Uterus (tissue), 4 donors: ENCODE results near the gene ANKRD6. TPM values are rescaled to one million over a fixed set of nuclear protein-coding genes. Genes with fewer than 3 reads are reported as not detected.

Experiments
- DNase-seq, 2 donors: peaks; one replicate each; pipeline ENCODE4 v3.0.0-alpha.2; 2019 to 2020
- H3K27ac ChIP-seq, 2 donors: fragments of 200-600 bp; sonication (generic); 1 replicate in 1 of 2; 2 replicates in 1 of 2; pipeline ENCODE4 v1.5.1; 2016 to 2018
- H3K27me3 ChIP-seq, 2 donors: fragments of 200-600 bp; sonication (generic); one replicate each; pipeline ENCODE4 v1.5.1; 2018 to 2019; ENCODE audit warnings: control low read depth in 1 of 2
- H3K36me3 ChIP-seq, 2 donors: fragments of 200-600 bp; sonication (generic); one replicate each; pipeline ENCODE4 v1.5.1; 2019; ENCODE audit warnings: control low read depth in 1 of 2
- H3K4me1 ChIP-seq, 2 donors: fragments of 200-600 bp; sonication (generic); one replicate each; pipeline ENCODE4 v1.5.1; 2018 to 2019; ENCODE audit warnings: control low read depth in 1 of 2
- H3K4me3 ChIP-seq, 2 donors: fragments of 200-600 bp; sonication (generic); 1 replicate in 1 of 2; 2 replicates in 1 of 2; pipeline ENCODE4 v1.5.1; 2018 to 2019; ENCODE audit warnings: mild to moderate bottlenecking in 1 of 2
- H3K9me3 ChIP-seq, 2 donors: fragments of 200-600 bp; sonication (generic); one replicate each; pipeline ENCODE4 v1.5.1; 2019; ENCODE audit warnings: control low read depth in 1 of 2
- CTCF ChIP-seq, 4 experiments: fragments of 200-600 bp in 2 of 4; fragments of 450-650 bp in 2 of 4; sonication (generic) in 2 of 4; IDR thresholded peaks; one replicate each; pipeline ENCODE4 v1.5.1; 2016 to 2019; ENCODE audit warnings: antibody characterized with exemption in 4 of 4, mild to moderate bottlenecking in 2 of 4, moderate library complexity in 1 of 4
- POLR2A ChIP-seq, 2 donors: fragments of 450-650 bp; IDR thresholded peaks; one replicate each; pipeline ENCODE4 v1.6.1; 2016; ENCODE audit warnings: antibody characterized with exemption in 2 of 2, mild to moderate bottlenecking in 1 of 2, moderate library complexity in 1 of 2
- intact Hi-C: fragments of 100-400 bp; cut with DNase I; formaldehyde crosslinking; loops from one replicate; pipeline ENCODE4 v1.15.1; 2023; ENCODE audit warnings: low total_unique reads
- total RNA-seq, 4 donors: library from RNA; depleted of rRNA in 3 of 4; stranded (reverse); fragments of >200 nt in 3 of 4; gene quantifications; one replicate each; pipeline versions ENCODE4 v1.1.0 to v1.2.4, GENCODE V29; 2014 to 2023
- donor health status: DM: yes; HTN: yes; CAD: no.

ANKRD6 gene
- total RNA-seq, 4 donors from 2014 or later, result 6.7 to 32.6 (median 24.5) TPM

- no peaks in the 10 kb centered on the region for H3K36me3 ChIP-seq
Measured at GRCh38 chr6:89657445-89658158, 224.7 kb downstream of the ANKRD6 start.

GRCh38 chr6:89660981-89661380 is 228.0 kb downstream of the ANKRD6 start:
- no peaks in the 10 kb centered on the region for H3K27me3 ChIP-seq
- no peaks in the 10 kb centered on the region for H3K9me3 ChIP-seq
- TF ChIP-seq POLR2A (IDR thresholded peaks at IDR 0.05) (no peak), CTCF (IDR thresholded peaks at IDR 0.05) (no peak)
- DNase-seq, result no peak
- no peak overlapping the region for H3K27ac ChIP-seq
- intact Hi-C loops, result no loop called here
- H3K4me3 ChIP-seq, result no peak overlapping the region
- H3K36me3 ChIP-seq, result no peaks in the 10 kb centered on the region
- no peaks in the 10 kb centered on the region for H3K4me1 ChIP-seq

More at GRCh38 chr6:89657445-89658158, 224.7 kb downstream of the ANKRD6 start:
- no peak for DNase-seq
- intact Hi-C loops, result no loop called here
- Histone ChIP-seq H3K4me1 (no peaks in the 10 kb centered on the region), H3K27ac (no peak overlapping the region), H3K9me3 (no peaks in the 10 kb centered on the region), H3K27me3 (no peaks in the 10 kb centered on the region), H3K4me3 (no peak overlapping the region)
- no peak for TF ChIP-seq CTCF (IDR thresholded peaks at IDR 0.05)

GRCh38 chr6:89661559-89661958 is 228.6 kb downstream of the ANKRD6 start:
- no peaks in the 10 kb centered on the region for H3K27me3 ChIP-seq
- intact Hi-C loops, result no loop called here
- no peak for DNase-seq
- no peak overlapping the region for H3K27ac ChIP-seq
- TF ChIP-seq CTCF (IDR thresholded peaks at IDR 0.05), result no peak
- no peak for TF ChIP-seq POLR2A (IDR thresholded peaks at IDR 0.05)
- no peaks in the 10 kb centered on the region for H3K9me3 ChIP-seq
- H3K36me3 ChIP-seq, result no peaks in the 10 kb centered on the region
- no peaks in the 10 kb centered on the region for H3K4me1 ChIP-seq
- no peak overlapping the region for H3K4me3 ChIP-seq

- intact Hi-C loops, result no loop called here
- Histone ChIP-seq H3K4me1 (no peaks in the 10 kb centered on the region), H3K27me3 (no peaks in the 10 kb centered on the region), H3K36me3 (no peaks in the 10 kb centered on the region), H3K9me3 (no peaks in the 10 kb centered on the region), H3K4me3 (no peak overlapping the region), H3K27ac (no peak overlapping the region)
- TF ChIP-seq POLR2A (IDR thresholded peaks at IDR 0.05), result no peak
- no peak for TF ChIP-seq CTCF (IDR thresholded peaks at IDR 0.05)
- no peak for DNase-seq
Measured at GRCh38 chr6:89662659-89663223, 229.8 kb downstream of the ANKRD6 start.

GRCh38 chr6:89667872-89668556 is 235.1 kb downstream of the ANKRD6 start:
- intact Hi-C loops, result no loop called here
- H3K27ac ChIP-seq, result no peak overlapping the region
- H3K36me3 ChIP-seq, result no peaks in the 10 kb centered on the region

More at GRCh38 chr6:89667872-89668556, 235.1 kb downstream of the ANKRD6 start:
- no peak for DNase-seq
- no peak overlapping the region for H3K4me3 ChIP-seq
- H3K9me3 ChIP-seq, result no peaks in the 10 kb centered on the region
- no peaks in the 10 kb centered on the region for H3K27me3 ChIP-seq
- TF ChIP-seq POLR2A (IDR thresholded peaks at IDR 0.05) (no peak), CTCF (IDR thresholded peaks at IDR 0.05) (no peak)
- H3K4me1 ChIP-seq, result no peaks in the 10 kb centered on the region
